ENCODE results near the gene CDK11B. TPM values are rescaled to one million over a fixed set of nuclear protein-coding genes. Genes with fewer than 3 reads are reported as not detected.
A peak's percentile ranks its signal among the peaks of the same experiment; 100 is the strongest.

Gene CDK11B
- total and polyA plus RNA-seq, 2 of the 8 experiments (the other 6 are each of a cell fraction or from before 2014, with no cell fraction given) = 11.1 to 31.9 TPM

- no peak for TF ChIP-seq TAF1 (IDR thresholded peaks at IDR 0.05; ENCODE audit: low read depth, low read length)
- TF ChIP-seq ATF3 (IDR thresholded peaks at IDR 0.05; ENCODE audit: insufficient read depth, low read depth, low read length) = no peak
- no peak for TF ChIP-seq CBX8 (IDR thresholded peaks at IDR 0.05; ENCODE audit: borderline replicate concordance, low read depth, low read length)
- no peak for TF ChIP-seq SIN3A (conservative IDR thresholded peaks at IDR 0.05 in 1 of 2, IDR thresholded peaks at IDR 0.05 in 1 of 2; ENCODE audit: low read depth in 1 of 2, low read length in 2 of 2)
- 0 out of 2 replicates have a peak, but pooled peaks have one; percentile 3 for TF ChIP-seq USF2 (IDR thresholded peaks at IDR 0.05; ENCODE audit: low read length)
- TF ChIP-seq RXRA (IDR thresholded peaks at IDR 0.05; ENCODE audit: insufficient read depth, low read depth, low read length) = no peak
- no peak for TF ChIP-seq SAP30 (IDR thresholded peaks at IDR 0.05; ENCODE audit: insufficient read depth, insufficient replicate concordance, low read length)
- TF ChIP-seq SIX5 (IDR thresholded peaks at IDR 0.05; ENCODE audit: low read depth, low read length) = no peak
- no peak for TF ChIP-seq MAFK (IDR thresholded peaks at IDR 0.05; ENCODE audit: low read depth, low read length)
- no peak for TF ChIP-seq EGR1 (IDR thresholded peaks at IDR 0.05; ENCODE audit: borderline replicate concordance, low read depth, low read length)
- TF ChIP-seq ZNF274 (IDR thresholded peaks at IDR 0.05; ENCODE audit: borderline replicate concordance, extremely low read depth, low read length) = no peak
- TF ChIP-seq CREB1 (IDR thresholded peaks at IDR 0.05) = no peak
- no peak for TF ChIP-seq CHD2 (IDR thresholded peaks at IDR 0.05; ENCODE audit: low read length)
- no peak; a peak in 1 of 4 replicates for TF ChIP-seq RAD21 (IDR thresholded peaks at IDR 0.05 in 1 of 2, conservative IDR thresholded peaks at IDR 0.05 in 1 of 2; ENCODE audit: low read depth in 2 of 2, low read length in 2 of 2)
- TF ChIP-seq POLR2AphosphoS5 (IDR thresholded peaks at IDR 0.05; ENCODE audit: low read depth, low read length) = no peak
- TF ChIP-seq E2F6 (IDR thresholded peaks at IDR 0.05) = peak; percentile 52; the same call in 1 of the 2 replicates
- no peak for TF ChIP-seq YY1 (IDR thresholded peaks at IDR 0.05; ENCODE audit: low read depth, low read length)
- no peak for TF ChIP-seq BRCA1 (IDR thresholded peaks at IDR 0.05; ENCODE audit: low read depth, low read length)
- no peak for TF ChIP-seq SP2 (IDR thresholded peaks at IDR 0.05; ENCODE audit: low read length)
- no peak for TF ChIP-seq JUND (IDR thresholded peaks at IDR 0.05; ENCODE audit: low read length)
- TF ChIP-seq RNF2 (IDR thresholded peaks at IDR 0.05; ENCODE audit: borderline replicate concordance, low read depth, low read length, missing control alignments, poor library complexity, severe bottlenecking) = no peak
- no peak for TF ChIP-seq NRF1 (IDR thresholded peaks at IDR 0.05; ENCODE audit: low read depth, low read length)
These were observed 29.9 kb downstream of the CDK11B start (continued) for GRCh38 chr1:1628754-1629429.
